ENCODE data around the gene KBTBD12.

KBTBD12 gene

GRCh38 chr3:127961963-127962362 lies 46.9 kb downstream of the KBTBD12 start:
- Histone ChIP-seq H3K36me3 (ENCODE audit: control insufficient read depth in 1 of 2, insufficient read depth in 2 of 2, low read length in 2 of 2) (no peaks in the 10 kb centered on the region), H3K4me1 (ENCODE audit: control insufficient read depth in 1 of 2, insufficient read depth in 2 of 2, low read length in 2 of 2) (no peaks in the 10 kb centered on the region), H3K27me3 (ENCODE audit: control insufficient read depth in 1 of 2, insufficient read depth in 2 of 2, low read length in 2 of 2) (peaks cover 0 to 7% of the 10 kb centered on the region in 2 donors), H3K9me3 (ENCODE audit: control insufficient read depth in 1 of 2, low read length in 2 of 2) (no peaks in the 10 kb centered on the region), H3K9ac (ENCODE audit: low read depth in 1 of 2, low read length in 2 of 2) (no peak overlapping the region), H3K4me3 (ENCODE audit: low read depth in 1 of 2, low read length in 2 of 2) (no peak overlapping the region), H3K27ac (ENCODE audit: low read depth, low read length) (no peak overlapping the region)

- H3K4me1 ChIP-seq (ENCODE audit: control insufficient read depth in 1 of 2, insufficient read depth in 2 of 2, low read length in 2 of 2) = no peaks in the 10 kb centered on the region
- no peak overlapping the region for H3K27ac ChIP-seq (ENCODE audit: low read depth, low read length)
- no peak overlapping the region for H3K9ac ChIP-seq (ENCODE audit: low read depth in 1 of 2, low read length in 2 of 2)
- H3K9me3 ChIP-seq (ENCODE audit: control insufficient read depth in 1 of 2, low read length in 2 of 2) = no peaks in the 10 kb centered on the region
- no peaks in the 10 kb centered on the region for H3K36me3 ChIP-seq (ENCODE audit: control insufficient read depth in 1 of 2, insufficient read depth in 2 of 2, low read length in 2 of 2)
- peaks cover 0 to 7% of the 10 kb centered on the region in 2 donors for H3K27me3 ChIP-seq (ENCODE audit: control insufficient read depth in 1 of 2, insufficient read depth in 2 of 2, low read length in 2 of 2)
- H3K4me3 ChIP-seq (ENCODE audit: low read depth in 1 of 2, low read length in 2 of 2) = no peak overlapping the region
Measured at GRCh38 chr3:127962937-127963336, 47.9 kb downstream of the KBTBD12 start.

GRCh38 chr3:127964053-127964452 lies 49.0 kb downstream of the KBTBD12 start:
- Histone ChIP-seq H3K36me3 (ENCODE audit: control insufficient read depth in 1 of 2, insufficient read depth in 2 of 2, low read length in 2 of 2) (no peaks in the 10 kb centered on the region), H3K9ac (ENCODE audit: low read depth in 1 of 2, low read length in 2 of 2) (no peak overlapping the region), H3K27me3 (ENCODE audit: control insufficient read depth in 1 of 2, insufficient read depth in 2 of 2, low read length in 2 of 2) (peaks cover 0 to 7% of the 10 kb centered on the region in 2 donors), H3K4me1 (ENCODE audit: control insufficient read depth in 1 of 2, insufficient read depth in 2 of 2, low read length in 2 of 2) (no peaks in the 10 kb centered on the region), H3K27ac (ENCODE audit: low read depth, low read length) (no peak overlapping the region), H3K4me3 (ENCODE audit: low read depth in 1 of 2, low read length in 2 of 2) (no peak overlapping the region), H3K9me3 (ENCODE audit: control insufficient read depth in 1 of 2, low read length in 2 of 2) (no peaks in the 10 kb centered on the region)

- Histone ChIP-seq H3K36me3 (ENCODE audit: control insufficient read depth in 1 of 2, insufficient read depth in 2 of 2, low read length in 2 of 2) (no peaks in the 10 kb centered on the region), H3K27ac (ENCODE audit: low read depth, low read length) (no peak overlapping the region), H3K27me3 (ENCODE audit: control insufficient read depth in 1 of 2, insufficient read depth in 2 of 2, low read length in 2 of 2) (peaks cover 0 to 7% of the 10 kb centered on the region in 2 donors), H3K9me3 (ENCODE audit: control insufficient read depth in 1 of 2, low read length in 2 of 2) (no peaks in the 10 kb centered on the region), H3K4me1 (ENCODE audit: control insufficient read depth in 1 of 2, insufficient read depth in 2 of 2, low read length in 2 of 2) (no peaks in the 10 kb centered on the region), H3K9ac (ENCODE audit: low read depth in 1 of 2, low read length in 2 of 2) (no peak overlapping the region), H3K4me3 (ENCODE audit: low read depth in 1 of 2, low read length in 2 of 2) (no peak overlapping the region)
Measured at GRCh38 chr3:127964816-127965215, 49.8 kb downstream of the KBTBD12 start.

- no peaks in the 10 kb centered on the region for H3K36me3 ChIP-seq (ENCODE audit: control insufficient read depth in 1 of 2, insufficient read depth in 2 of 2, low read length in 2 of 2)
- H3K4me1 ChIP-seq (ENCODE audit: control insufficient read depth in 1 of 2, insufficient read depth in 2 of 2, low read length in 2 of 2) = no peaks in the 10 kb centered on the region
- H3K27ac ChIP-seq (ENCODE audit: low read depth, low read length) = no peak overlapping the region
- no peak overlapping the region for H3K4me3 ChIP-seq (ENCODE audit: low read depth in 1 of 2, low read length in 2 of 2)
- no peak overlapping the region for H3K9ac ChIP-seq (ENCODE audit: low read depth in 1 of 2, low read length in 2 of 2)
- H3K9me3 ChIP-seq (ENCODE audit: control insufficient read depth in 1 of 2, low read length in 2 of 2) = no peaks in the 10 kb centered on the region
- peaks cover 0 to 7% of the 10 kb centered on the region in 2 donors for H3K27me3 ChIP-seq (ENCODE audit: control insufficient read depth in 1 of 2, insufficient read depth in 2 of 2, low read length in 2 of 2)
Measured at GRCh38 chr3:127967316-127967715, 52.3 kb downstream of the KBTBD12 start.

GRCh38 chr3:127970966-127971592 lies 56.0 kb downstream of the KBTBD12 start:
- no peaks in the 10 kb centered on the region for H3K36me3 ChIP-seq (ENCODE audit: control insufficient read depth in 1 of 2, insufficient read depth in 2 of 2, low read length in 2 of 2)
- no peak overlapping the region for H3K9ac ChIP-seq (ENCODE audit: low read depth in 1 of 2, low read length in 2 of 2)
- no peaks in the 10 kb centered on the region for H3K4me1 ChIP-seq (ENCODE audit: control insufficient read depth in 1 of 2, insufficient read depth in 2 of 2, low read length in 2 of 2)
- H3K9me3 ChIP-seq (ENCODE audit: control insufficient read depth in 1 of 2, low read length in 2 of 2) = no peaks in the 10 kb centered on the region
- H3K4me3 ChIP-seq (ENCODE audit: low read depth in 1 of 2, low read length in 2 of 2) = no peak overlapping the region
- peaks cover 0 to 10% of the 10 kb centered on the region in 2 donors for H3K27me3 ChIP-seq (ENCODE audit: control insufficient read depth in 1 of 2, insufficient read depth in 2 of 2, low read length in 2 of 2)
- no peak overlapping the region for H3K27ac ChIP-seq (ENCODE audit: low read depth, low read length)

GRCh38 chr3:127974226-127974625 lies 59.2 kb downstream of the KBTBD12 start:
- H3K4me1 ChIP-seq (ENCODE audit: control insufficient read depth in 1 of 2, insufficient read depth in 2 of 2, low read length in 2 of 2) = no peaks in the 10 kb centered on the region
- no peaks in the 10 kb centered on the region for H3K36me3 ChIP-seq (ENCODE audit: control insufficient read depth in 1 of 2, insufficient read depth in 2 of 2, low read length in 2 of 2)
- no peaks in the 10 kb centered on the region for H3K9me3 ChIP-seq (ENCODE audit: control insufficient read depth in 1 of 2, low read length in 2 of 2)
- no peak overlapping the region for H3K9ac ChIP-seq (ENCODE audit: low read depth in 1 of 2, low read length in 2 of 2)
- peaks cover 0 to 4% of the 10 kb centered on the region in 2 donors for H3K27me3 ChIP-seq (ENCODE audit: control insufficient read depth in 1 of 2, insufficient read depth in 2 of 2, low read length in 2 of 2)
- no peak overlapping the region for H3K4me3 ChIP-seq (ENCODE audit: low read depth in 1 of 2, low read length in 2 of 2)
- H3K27ac ChIP-seq (ENCODE audit: low read depth, low read length) = no peak overlapping the region

- Histone ChIP-seq H3K9ac (ENCODE audit: low read depth in 1 of 2, low read length in 2 of 2) (no peak overlapping the region), H3K4me1 (ENCODE audit: control insufficient read depth in 1 of 2, insufficient read depth in 2 of 2, low read length in 2 of 2) (no peaks in the 10 kb centered on the region), H3K9me3 (ENCODE audit: control insufficient read depth in 1 of 2, low read length in 2 of 2) (no peaks in the 10 kb centered on the region), H3K4me3 (ENCODE audit: low read depth in 1 of 2, low read length in 2 of 2) (no peak overlapping the region), H3K36me3 (ENCODE audit: control insufficient read depth in 1 of 2, insufficient read depth in 2 of 2, low read length in 2 of 2) (no peaks in the 10 kb centered on the region), H3K27ac (ENCODE audit: low read depth, low read length) (no peak overlapping the region), H3K27me3 (ENCODE audit: control insufficient read depth in 1 of 2, insufficient read depth in 2 of 2, low read length in 2 of 2) (peaks cover 0 to 4% of the 10 kb centered on the region in 2 donors)
Measured at GRCh38 chr3:127975153-127976029, 60.4 kb downstream of the KBTBD12 start.

GRCh38 chr3:127978636-127979035 lies 63.6 kb downstream of the KBTBD12 start:
- Histone ChIP-seq H3K4me3 (ENCODE audit: low read depth in 1 of 2, low read length in 2 of 2) (no peak overlapping the region), H3K9me3 (ENCODE audit: control insufficient read depth in 1 of 2, low read length in 2 of 2) (no peaks in the 10 kb centered on the region), H3K27ac (ENCODE audit: low read depth, low read length) (no peak overlapping the region), H3K36me3 (ENCODE audit: control insufficient read depth in 1 of 2, insufficient read depth in 2 of 2, low read length in 2 of 2) (no peaks in the 10 kb centered on the region), H3K27me3 (ENCODE audit: control insufficient read depth in 1 of 2, insufficient read depth in 2 of 2, low read length in 2 of 2) (peaks cover 0 to 4% of the 10 kb centered on the region in 2 donors), H3K4me1 (ENCODE audit: control insufficient read depth in 1 of 2, insufficient read depth in 2 of 2, low read length in 2 of 2) (no peaks in the 10 kb centered on the region), H3K9ac (ENCODE audit: low read depth in 1 of 2, low read length in 2 of 2) (no peak overlapping the region)

GRCh38 chr3:127979473-127979872 lies 64.4 kb downstream of the KBTBD12 start:
- Histone ChIP-seq H3K4me1 (ENCODE audit: control insufficient read depth in 1 of 2, insufficient read depth in 2 of 2, low read length in 2 of 2) (no peaks in the 10 kb centered on the region), H3K27ac (ENCODE audit: low read depth, low read length) (no peak overlapping the region), H3K4me3 (ENCODE audit: low read depth in 1 of 2, low read length in 2 of 2) (no peak overlapping the region), H3K9ac (ENCODE audit: low read depth in 1 of 2, low read length in 2 of 2) (no peak overlapping the region), H3K9me3 (ENCODE audit: control insufficient read depth in 1 of 2, low read length in 2 of 2) (no peaks in the 10 kb centered on the region), H3K27me3 (ENCODE audit: control insufficient read depth in 1 of 2, insufficient read depth in 2 of 2, low read length in 2 of 2) (no peaks in the 10 kb centered on the region), H3K36me3 (ENCODE audit: control insufficient read depth in 1 of 2, insufficient read depth in 2 of 2, low read length in 2 of 2) (no peaks in the 10 kb centered on the region)
